ENCODE data around the gene BCL2A1.
A peak's percentile ranks its signal among the peaks of the same experiment; 100 is the strongest.

Gene BCL2A1

GRCh38 chr15:79973456-79974195 is 2.6 kb upstream of the BCL2A1 start:
- no peak for TF ChIP-seq CTCF (IDR thresholded peaks at IDR 0.05)
- H3K36me3 ChIP-seq: no peaks in the 10 kb centered on the region
- H3K4me1 ChIP-seq (ENCODE audit: control insufficient read depth in 1 of 2, insufficient read depth in 1 of 2, low read depth in 1 of 2, low read length in 1 of 2): peaks cover 71 to 73% of the 10 kb centered on the region in 2 experiments
- H3K9me3 ChIP-seq: no peaks in the 10 kb centered on the region
- peak overlapping the region; percentile 8 to 41 for H3K4me3 ChIP-seq (ENCODE audit: low read depth in 1 of 2, low read length in 1 of 2)
- no peaks in the 10 kb centered on the region for H3K27me3 ChIP-seq
- H3K27ac ChIP-seq: peak overlapping the region; percentile 92

GRCh38 chr15:79972863-79973262 is 1.9 kb upstream of the BCL2A1 start:
- no peak for TF ChIP-seq CTCF (IDR thresholded peaks at IDR 0.05)
- H3K9me3 ChIP-seq: no peaks in the 10 kb centered on the region
- H3K27me3 ChIP-seq: no peaks in the 10 kb centered on the region
- peak overlapping the region; percentile 8 to 41 for H3K4me3 ChIP-seq (ENCODE audit: low read depth in 1 of 2, low read length in 1 of 2)
- no peaks in the 10 kb centered on the region for H3K36me3 ChIP-seq
- peak overlapping the region; percentile 92 for H3K27ac ChIP-seq
- H3K4me1 ChIP-seq (ENCODE audit: control insufficient read depth in 1 of 2, insufficient read depth in 1 of 2, low read depth in 1 of 2, low read length in 1 of 2): peaks cover 64 to 68% of the 10 kb centered on the region in 2 experiments

GRCh38 chr15:79970181-79970580 is 815 bp downstream of the BCL2A1 start:
- Histone ChIP-seq H3K4me3 (ENCODE audit: low read depth in 1 of 2, low read length in 1 of 2) (peak overlapping the region; percentile 75 to 80), H3K9me3 (no peaks in the 10 kb centered on the region), H3K4me1 (ENCODE audit: control insufficient read depth in 1 of 2, insufficient read depth in 1 of 2, low read depth in 1 of 2, low read length in 1 of 2) (peaks cover 64 to 69% of the 10 kb centered on the region in 2 experiments), H3K27me3 (no peaks in the 10 kb centered on the region), H3K27ac (peak overlapping the region; percentile 92), H3K36me3 (peaks cover 10% of the 10 kb centered on the region)
- no peak for TF ChIP-seq CTCF (IDR thresholded peaks at IDR 0.05)

DNA sequence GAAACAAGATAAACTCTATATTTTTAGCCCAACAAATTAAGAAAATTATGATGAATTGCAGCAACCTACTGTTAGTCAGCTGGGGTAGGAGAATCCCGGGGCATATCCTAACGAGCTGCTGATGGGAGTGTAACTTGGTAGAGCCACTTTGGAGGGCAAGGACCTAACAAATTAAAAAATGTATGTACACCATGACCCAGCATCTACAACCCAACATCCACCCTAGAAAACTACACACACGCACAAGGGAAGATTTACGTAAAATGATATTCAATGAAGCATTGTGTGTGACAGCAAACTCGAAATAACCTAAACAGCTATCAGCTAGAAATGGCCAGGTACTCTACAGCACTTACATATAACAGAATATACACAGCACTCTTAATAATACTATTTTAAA is 1.9 kb downstream of the BCL2A1 start:
- Histone ChIP-seq H3K4me3 (ENCODE audit: low read depth in 1 of 2, low read length in 1 of 2) (peak overlapping the region; percentile 75 to 80), H3K27ac (peak overlapping the region; percentile 92), H3K9me3 (no peaks in the 10 kb centered on the region), H3K4me1 (ENCODE audit: control insufficient read depth in 1 of 2, insufficient read depth in 1 of 2, low read depth in 1 of 2, low read length in 1 of 2) (peaks cover 68 to 69% of the 10 kb centered on the region in 2 experiments), H3K27me3 (no peaks in the 10 kb centered on the region), H3K36me3 (peaks cover 17% of the 10 kb centered on the region)
- no peak for TF ChIP-seq CTCF (IDR thresholded peaks at IDR 0.05)

GRCh38 chr15:79967298-79968182 is 3.5 kb downstream of the BCL2A1 start:
- no peak for TF ChIP-seq CTCF (IDR thresholded peaks at IDR 0.05)
- Histone ChIP-seq H3K27ac (peak overlapping the region; percentile 92), H3K4me3 (ENCODE audit: low read depth in 1 of 2, low read length in 1 of 2) (peak overlapping the region; percentile 75 to 80), H3K36me3 (peaks cover 32% of the 10 kb centered on the region), H3K27me3 (no peaks in the 10 kb centered on the region), H3K4me1 (ENCODE audit: control insufficient read depth in 1 of 2, insufficient read depth in 1 of 2, low read depth in 1 of 2, low read length in 1 of 2) (peaks cover 68 to 69% of the 10 kb centered on the region in 2 experiments), H3K9me3 (no peaks in the 10 kb centered on the region)
